Kidney (tissue), 14 donors: Measurements from ENCODE around the gene PAQR7. TPM values are rescaled to one million over a fixed set of nuclear protein-coding genes. Genes with fewer than 3 reads are reported as not detected.
A peak's percentile ranks its signal among the peaks of the same experiment; 100 is the strongest.

Source experiments
- DNase-seq, 5 donors: peaks; one replicate each; pipeline ENCODE4 v3.0.0-alpha.2; 2013 to 2020
- FAIRE-seq: peaks from 2 replicates; lab custom pipeline; 2012; peaks lifted over from hg19 to GRCh38; lab: Jason Lieb, UNC
- H3K27ac ChIP-seq, 2 donors: one replicate each; pipeline ENCODE4 v1.7.0; 2013; ENCODE audit warnings: low read depth in 2 of 2, low read length in 2 of 2, inconsistent platforms in 1 of 2
- H3K27me3 ChIP-seq: one replicate; pipeline ENCODE4 v1.7.1; 2013; ENCODE audit warnings: low read length, inconsistent platforms; ENCODE audit not compliant: control insufficient read depth, insufficient read depth
- H3K36me3 ChIP-seq, 3 donors: one replicate each; pipeline versions ENCODE4 v1.7.0 to v1.7.1; 2013; ENCODE audit warnings: low read length in 3 of 3, control low read depth in 1 of 3, inconsistent platforms in 1 of 3; ENCODE audit not compliant: insufficient read depth in 3 of 3, control insufficient read depth in 2 of 3
- H3K4me1 ChIP-seq, 3 donors: one replicate each; pipeline versions ENCODE4 v1.7.0 to v1.7.1; 2013; ENCODE audit warnings: low read length in 3 of 3, inconsistent platforms in 1 of 3, low read depth in 1 of 3; ENCODE audit not compliant: control insufficient read depth in 2 of 3, insufficient read depth in 2 of 3
- H3K4me3 ChIP-seq, 3 donors: one replicate each; pipeline versions ENCODE4 v1.7.0 to v1.8.1; 2013; ENCODE audit warnings: low read length in 3 of 3, control low read depth in 1 of 3, inconsistent platforms in 1 of 3
- H3K9ac ChIP-seq, 3 donors: one replicate each; pipeline versions ENCODE4 v1.7.0 to v1.7.1; 2013; ENCODE audit warnings: low read length in 3 of 3, control low read depth in 1 of 3, inconsistent platforms in 1 of 3
- H3K9me3 ChIP-seq, 3 donors: one replicate each; pipeline versions ENCODE4 v1.7.0 to v1.7.1; 2013; ENCODE audit warnings: low read length in 3 of 3, control low read depth in 1 of 3, inconsistent platforms in 1 of 3; ENCODE audit not compliant: control insufficient read depth in 2 of 3, insufficient read depth in 1 of 3
- intact Hi-C: fragments of 100-400 bp; cut with DNase I; formaldehyde crosslinking; loops from one replicate; pipeline ENCODE4 v1.11.1; 2022
- polyA plus RNA-seq: library from polyadenylated mRNA; stranded (reverse); fragments of 350-450 nt; fragmentation: Illumina TruSeq; extraction: RNeasy Lipid Tissue Mini Kit (QIAGEN cat#74804); gene quantifications from one replicate; pipeline ENCODE4 v1.2.3, GENCODE V29; 2014; ENCODE audit warnings: low read depth, low replicate concordance; ENCODE audit not compliant: insufficient read depth
- total RNA-seq: library from RNA; stranded (reverse); fragmentation: NEBNext Ultra II Directional; extraction: Animal tissue kit (Norgen Biotek cat#: 25700); gene quantifications from one replicate; pipeline ENCODE4 v1.2.1, GENCODE V29; 2021
- TF ChIP-seq, protein P1 (sequence below): IDR thresholded peaks from 3 replicates; pipeline ENCODE4 v1.5.1; 2012; ENCODE audit warnings: mild to moderate bottlenecking, moderate library complexity, borderline replicate concordance; ENCODE audit not compliant: insufficient read depth; ENCODE audit errors: extremely low read depth
- donor health status: control.
- donor health status: control.
- donor health status: control.
- donor health status: control.
- donor health status: control.
- donor health status: DM: yes; HTN: yes; CAD: no.
- donor health status: Normal renal cell carcinoma (clear cell type).

Gene PAQR7
- total and polyA plus RNA-seq, 2 donors from 2014 or later = 30.2 to 52.0 TPM

DNA sequence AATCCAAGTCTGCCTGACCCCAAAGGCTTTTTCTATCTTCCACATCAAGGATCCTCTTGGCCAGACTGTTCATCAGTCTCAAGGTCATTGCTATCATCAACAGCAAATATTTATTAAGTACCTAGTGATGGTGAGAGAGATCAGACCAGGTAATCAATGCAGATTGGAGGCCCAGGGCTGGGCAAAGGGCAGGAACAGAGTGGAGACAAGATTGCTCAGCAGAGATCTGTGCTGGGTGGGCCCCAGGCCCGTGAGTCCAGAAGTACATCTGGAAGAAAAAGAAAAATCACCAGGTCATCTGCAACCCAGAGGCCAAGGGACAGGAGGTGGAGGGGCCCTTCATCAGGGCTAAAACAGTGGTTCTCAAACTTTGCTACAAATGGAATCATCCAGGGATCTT is 10.1 kb upstream of the PAQR7 start:
- FAIRE-seq = no peak
- Histone ChIP-seq H3K27me3 (no peaks in the 10 kb centered on the region), H3K4me1 (peaks cover 0 to 7% (median 6%) of the 10 kb centered on the region in 3 donors), H3K9ac (no peak overlapping the region), H3K9me3 (no peaks in the 10 kb centered on the region), H3K27ac (no peak overlapping the region), H3K4me3 (no peak overlapping the region), H3K36me3 (no peaks in the 10 kb centered on the region)
- intact Hi-C loops = no loop called here
- TF ChIP-seq, protein P1, sequence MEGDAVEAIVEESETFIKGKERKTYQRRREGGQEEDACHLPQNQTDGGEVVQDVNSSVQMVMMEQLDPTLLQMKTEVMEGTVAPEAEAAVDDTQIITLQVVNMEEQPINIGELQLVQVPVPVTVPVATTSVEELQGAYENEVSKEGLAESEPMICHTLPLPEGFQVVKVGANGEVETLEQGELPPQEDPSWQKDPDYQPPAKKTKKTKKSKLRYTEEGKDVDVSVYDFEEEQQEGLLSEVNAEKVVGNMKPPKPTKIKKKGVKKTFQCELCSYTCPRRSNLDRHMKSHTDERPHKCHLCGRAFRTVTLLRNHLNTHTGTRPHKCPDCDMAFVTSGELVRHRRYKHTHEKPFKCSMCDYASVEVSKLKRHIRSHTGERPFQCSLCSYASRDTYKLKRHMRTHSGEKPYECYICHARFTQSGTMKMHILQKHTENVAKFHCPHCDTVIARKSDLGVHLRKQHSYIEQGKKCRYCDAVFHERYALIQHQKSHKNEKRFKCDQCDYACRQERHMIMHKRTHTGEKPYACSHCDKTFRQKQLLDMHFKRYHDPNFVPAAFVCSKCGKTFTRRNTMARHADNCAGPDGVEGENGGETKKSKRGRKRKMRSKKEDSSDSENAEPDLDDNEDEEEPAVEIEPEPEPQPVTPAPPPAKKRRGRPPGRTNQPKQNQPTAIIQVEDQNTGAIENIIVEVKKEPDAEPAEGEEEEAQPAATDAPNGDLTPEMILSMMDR = no peak
- DNase-seq = no peak

GRCh38 chr1:25881266-25881665 is 5.8 kb upstream of the PAQR7 start:
- H3K4me3 ChIP-seq = no peak overlapping the region
- FAIRE-seq (no peak), DNase-seq (no peak)
- no peaks in the 10 kb centered on the region for H3K36me3 ChIP-seq
- H3K9ac ChIP-seq = no peak overlapping the region
- TF ChIP-seq, protein P1 = no peak
- no peaks in the 10 kb centered on the region for H3K9me3 ChIP-seq
- peaks cover 0 to 5% (median 0%) of the 10 kb centered on the region in 3 donors for H3K4me1 ChIP-seq
- no peaks in the 10 kb centered on the region for H3K27me3 ChIP-seq
- H3K27ac ChIP-seq = no peak overlapping the region
- intact Hi-C loops = no loop called here

DNA sequence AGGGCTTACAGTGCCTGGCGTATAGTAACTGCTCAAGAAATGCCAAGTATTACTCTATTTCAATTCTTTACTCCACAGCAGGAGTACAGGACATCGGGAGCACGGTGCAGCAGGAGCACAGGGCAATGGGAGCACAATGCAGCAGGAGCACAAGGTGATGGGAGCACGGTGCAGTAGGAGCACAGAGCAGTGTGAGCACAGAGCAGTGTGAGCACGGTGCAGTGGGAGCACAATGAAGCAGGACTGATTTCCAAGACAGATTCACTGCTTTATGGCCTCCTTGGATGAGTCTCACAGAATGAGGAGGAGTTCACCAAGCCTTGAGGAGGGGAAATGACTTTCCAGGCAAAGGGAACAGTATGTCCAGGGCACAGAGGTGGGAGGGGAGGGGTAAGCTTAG is 5.0 kb upstream of the PAQR7 start:
- no peak overlapping the region for H3K27ac ChIP-seq
- no peak overlapping the region for H3K4me3 ChIP-seq
- no peaks in the 10 kb centered on the region for H3K9me3 ChIP-seq
- no peak overlapping the region for H3K9ac ChIP-seq
- no peaks in the 10 kb centered on the region for H3K36me3 ChIP-seq
- DNase-seq (no peak), FAIRE-seq (no peak)
- no peaks in the 10 kb centered on the region for H3K27me3 ChIP-seq
- TF ChIP-seq, protein P1 = no peak
- intact Hi-C loops = no loop called here
- H3K4me1 ChIP-seq = peaks cover 0 to 9% (median 0%) of the 10 kb centered on the region in 3 donors

- no peaks in the 10 kb centered on the region for H3K27me3 ChIP-seq
- no peak overlapping the region for H3K9ac ChIP-seq
- TF ChIP-seq, protein P1 = no peak
- peak in 2 of 5 donors; percentile 20 to 37 for DNase-seq
- no peak for FAIRE-seq
- H3K27ac ChIP-seq = no peak overlapping the region
- H3K9me3 ChIP-seq = no peaks in the 10 kb centered on the region
- H3K36me3 ChIP-seq = no peaks in the 10 kb centered on the region
- no peak overlapping the region for H3K4me3 ChIP-seq
- intact Hi-C loops = no loop called here
- peaks cover 0 to 13% (median 0%) of the 10 kb centered on the region in 3 donors for H3K4me1 ChIP-seq
Observed at GRCh38 chr1:25879675-25880074, 4.2 kb upstream of the PAQR7 start.
